HK-2 (cell line): ENCODE measurements around the gene WFDC5.
A peak's percentile ranks its signal among the peaks of the same experiment; 100 is the strongest.
"Not testable (repeated sequence)": the region's sequence is repeated elsewhere in the genome, so short reads cannot be mapped to it uniquely, and the experiment has no call there.

Source experiments
- DNase-seq: peaks from one replicate; pipeline ENCODE4 v3.0.0-alpha.2; 2018; ENCODE audit not compliant: unreplicated experiment

WFDC5 gene

DNA sequence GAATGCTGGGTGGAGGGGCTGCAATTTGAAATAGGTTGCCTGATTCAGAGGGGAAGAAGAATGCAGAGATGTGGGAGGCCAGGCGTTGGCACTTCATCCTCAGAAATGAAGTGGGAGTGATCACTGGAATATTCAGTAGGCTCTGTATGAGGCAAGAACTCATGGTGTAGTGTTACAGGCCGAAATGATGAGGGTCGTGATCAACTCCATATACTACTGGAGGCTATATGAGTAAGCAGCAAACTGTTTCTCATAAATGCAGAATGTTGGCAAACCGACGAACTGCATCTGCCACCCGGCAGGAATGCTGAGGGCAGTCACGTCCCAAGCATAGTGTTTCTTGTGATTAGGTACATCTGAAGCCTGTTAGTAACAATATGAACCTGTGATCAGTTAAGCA, 26.7 kb downstream of the WFDC5 start:
- DNase-seq: no peak

DNA sequence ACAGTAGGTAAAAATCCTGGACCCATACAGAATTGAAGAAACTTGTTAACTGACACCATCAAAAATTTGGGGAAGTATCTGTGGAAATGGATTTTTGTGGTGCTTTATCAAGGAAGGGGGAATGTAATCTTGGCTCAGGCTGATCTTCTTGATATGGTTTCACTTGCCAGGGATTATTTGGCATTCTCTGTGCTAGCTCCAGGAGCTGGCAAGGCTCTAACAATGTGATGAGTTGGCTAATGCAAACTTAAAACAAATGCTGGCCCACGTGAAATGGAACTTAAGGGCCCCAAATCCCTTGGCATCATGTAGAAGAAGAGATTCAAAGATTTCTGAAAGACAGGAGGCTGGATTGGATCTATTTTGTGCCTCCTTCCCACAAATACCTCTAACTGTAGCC, 27.2 kb downstream of the WFDC5 start:
- no peak for DNase-seq

DNA sequence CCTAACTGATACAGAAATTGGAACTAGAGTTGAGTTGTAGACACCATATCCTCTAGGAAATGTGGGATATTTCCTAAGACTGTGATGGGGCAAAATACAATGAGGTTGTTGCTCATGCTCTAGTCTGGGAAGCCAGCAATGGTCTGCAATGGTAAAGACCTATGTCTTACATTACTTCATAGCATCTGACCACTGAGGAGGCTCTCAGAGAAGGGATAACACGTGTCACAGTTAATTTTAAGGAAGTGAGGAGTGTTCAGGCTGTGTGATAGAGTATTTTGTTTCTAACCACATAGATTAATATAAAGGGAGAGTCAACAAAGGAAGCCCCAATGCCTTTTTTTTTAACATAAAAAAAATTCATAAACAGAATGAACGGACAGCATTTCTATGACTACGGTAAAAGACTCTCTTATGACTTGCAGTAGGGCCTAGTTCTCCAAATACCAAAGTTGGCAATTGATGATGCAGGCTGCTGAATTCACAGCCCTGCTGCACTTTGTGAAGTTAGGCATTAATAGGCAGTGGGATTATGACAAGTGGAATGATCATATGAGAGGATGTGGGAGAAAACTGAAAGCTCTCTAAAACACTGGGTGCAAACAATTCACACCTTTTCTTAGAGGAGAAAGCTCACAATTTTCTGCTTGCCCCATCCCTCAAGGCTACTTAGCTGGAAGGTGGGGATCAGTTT, 27.7 kb downstream of the WFDC5 start:
- DNase-seq: no peak

DNA sequence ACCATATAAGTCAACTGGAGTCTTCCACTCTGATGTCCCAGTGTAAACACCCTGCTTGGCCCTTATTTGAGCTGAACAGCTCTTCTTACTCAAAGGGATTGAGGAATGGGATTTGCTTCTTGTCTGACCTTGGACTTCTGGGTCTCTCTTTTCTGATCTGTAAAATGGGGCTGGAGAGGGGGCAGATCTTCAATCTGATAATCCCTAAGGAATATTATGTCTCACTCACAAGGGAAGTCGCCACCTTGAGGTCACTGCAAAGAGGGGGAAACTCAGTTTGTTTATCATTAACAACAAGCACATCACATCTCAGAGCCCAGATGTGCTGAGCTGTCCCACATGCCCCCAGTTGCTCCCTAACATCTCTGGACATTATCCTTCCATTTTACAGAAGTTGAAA, 29.1 kb downstream of the WFDC5 start:
- DNase-seq: no peak

DNA sequence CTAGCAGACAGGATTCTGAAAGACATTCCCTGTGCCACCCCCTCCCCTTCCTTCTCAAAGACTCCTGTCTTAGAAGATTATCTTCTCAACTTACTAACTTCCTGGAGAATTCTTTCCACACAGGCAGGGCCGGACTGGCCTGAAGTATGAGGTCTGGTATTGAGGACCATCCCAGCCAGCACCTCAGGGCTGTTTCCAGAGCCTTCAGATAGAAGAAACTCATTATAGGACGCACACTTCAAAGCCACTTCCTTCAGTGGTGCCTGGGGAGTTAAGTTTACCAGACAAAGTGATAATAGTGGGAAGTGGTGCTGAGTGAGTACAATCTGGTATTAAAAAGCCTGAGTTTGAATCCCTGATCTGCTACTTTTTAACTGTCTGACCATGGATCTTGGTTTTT, 29.7 kb downstream of the WFDC5 start:
- DNase-seq: no peak

DNA sequence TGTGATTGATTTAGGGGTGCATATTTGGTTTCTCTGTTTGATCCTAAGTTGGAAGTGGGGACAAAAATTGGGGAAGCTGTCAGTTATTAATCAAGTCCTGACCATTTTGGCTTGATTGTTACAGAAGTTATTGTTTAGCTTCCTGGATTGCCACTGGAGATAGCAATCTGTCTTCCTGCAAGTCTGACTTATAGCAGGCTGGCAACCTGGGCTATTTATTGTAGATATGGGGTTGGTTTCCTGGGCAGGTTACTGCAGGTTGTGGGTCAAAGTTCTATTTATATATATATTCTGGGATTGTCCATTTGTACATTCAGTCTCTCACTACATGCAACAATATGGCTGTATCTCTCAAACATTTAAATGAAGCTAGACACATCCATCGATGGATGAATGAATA, 31.8 kb downstream of the WFDC5 start:
- no peak for DNase-seq

DNA sequence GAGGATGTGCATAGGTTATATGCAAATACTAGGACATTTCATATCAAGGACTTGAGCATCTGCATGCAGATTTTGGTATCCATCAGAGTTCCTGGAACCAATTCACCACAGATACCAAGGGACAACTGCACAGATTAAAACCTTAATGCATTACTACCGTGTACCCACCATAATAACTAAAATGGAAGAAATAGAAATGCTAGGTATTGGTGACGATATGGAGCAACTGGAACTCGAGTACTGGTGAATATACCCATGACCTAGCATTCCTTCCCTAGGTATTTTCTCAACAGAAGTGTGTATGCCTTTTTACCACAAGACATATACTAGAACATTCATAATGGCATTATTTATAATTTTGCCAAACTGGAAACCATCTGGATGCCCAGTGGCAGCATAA, 32.5 kb downstream of the WFDC5 start:
- no peak for DNase-seq

DNA sequence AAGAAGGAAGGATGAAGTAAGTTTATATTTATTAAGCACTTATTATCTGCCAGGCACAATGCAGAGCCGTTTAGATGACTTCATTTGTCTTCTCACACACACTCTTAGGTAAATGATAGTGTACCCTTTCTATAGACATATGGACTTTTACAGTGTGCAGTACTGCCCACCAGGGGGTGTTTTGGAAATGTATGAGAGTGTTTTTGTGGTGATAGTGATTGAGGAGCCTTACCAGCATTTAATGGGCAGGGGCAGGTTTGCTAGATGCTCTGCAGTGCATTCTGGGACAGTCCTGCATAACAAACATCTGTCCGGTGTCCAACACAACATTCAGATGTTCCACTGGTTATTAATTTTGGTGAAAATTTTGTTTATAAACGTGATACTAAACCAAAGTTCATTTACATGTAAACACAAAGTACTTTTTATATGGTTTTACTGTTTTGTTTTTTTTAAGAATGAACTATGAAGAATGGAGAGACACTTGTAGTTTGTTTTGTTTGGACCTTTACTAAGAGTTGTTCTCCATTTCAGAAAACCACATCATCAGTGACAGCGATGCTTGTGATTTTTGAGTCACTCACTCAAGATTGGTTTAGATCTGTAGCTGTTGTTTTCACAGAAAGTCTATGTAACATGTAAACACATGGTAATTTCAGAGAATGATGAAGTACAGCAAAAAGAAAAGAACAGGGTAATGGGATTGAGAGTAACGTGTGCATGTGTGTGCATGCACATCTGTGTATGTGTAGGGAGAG, 33.9 kb downstream of the WFDC5 start:
- no peak for DNase-seq

DNA sequence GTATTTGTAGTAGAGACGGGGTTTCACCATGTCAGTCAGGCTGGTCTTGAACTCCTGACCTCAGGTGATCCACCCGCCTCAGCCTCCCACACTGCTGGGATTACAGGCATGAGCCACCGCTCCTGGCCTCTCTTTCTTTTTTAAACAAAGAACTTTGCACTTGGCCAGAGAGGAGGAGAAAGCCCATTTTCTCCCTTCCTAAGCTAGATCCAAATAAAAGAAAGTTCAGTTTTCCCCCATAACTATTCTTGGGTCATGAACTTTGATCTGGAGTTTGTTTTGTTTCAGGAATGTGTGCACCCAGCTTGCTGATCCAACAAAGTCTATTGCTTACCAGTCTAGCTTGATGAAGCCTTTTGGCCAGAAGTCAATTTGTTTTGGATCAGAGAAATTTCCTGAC, 37.4 kb downstream of the WFDC5 start:
- DNase-seq: no peak

DNA sequence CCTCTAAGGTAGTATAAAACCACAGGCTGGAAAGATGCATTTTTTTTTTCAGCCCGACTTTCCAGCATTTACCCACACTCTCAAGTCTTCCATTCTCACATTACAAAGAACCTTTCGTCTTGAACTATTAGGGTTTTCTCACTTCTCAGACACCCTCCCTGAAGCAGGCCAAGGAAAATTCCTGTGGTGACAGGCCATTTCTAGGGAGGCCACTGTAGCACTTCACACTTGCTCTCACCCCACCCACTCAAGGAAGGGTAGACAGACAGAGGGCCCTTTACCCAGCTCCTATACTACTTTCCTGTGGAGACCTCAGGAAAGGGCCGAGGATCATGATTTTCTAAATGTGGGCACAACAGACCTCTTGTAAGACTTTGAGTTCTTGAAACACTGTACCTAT, 41.8 kb downstream of the WFDC5 start:
- DNase-seq: no peak

DNA sequence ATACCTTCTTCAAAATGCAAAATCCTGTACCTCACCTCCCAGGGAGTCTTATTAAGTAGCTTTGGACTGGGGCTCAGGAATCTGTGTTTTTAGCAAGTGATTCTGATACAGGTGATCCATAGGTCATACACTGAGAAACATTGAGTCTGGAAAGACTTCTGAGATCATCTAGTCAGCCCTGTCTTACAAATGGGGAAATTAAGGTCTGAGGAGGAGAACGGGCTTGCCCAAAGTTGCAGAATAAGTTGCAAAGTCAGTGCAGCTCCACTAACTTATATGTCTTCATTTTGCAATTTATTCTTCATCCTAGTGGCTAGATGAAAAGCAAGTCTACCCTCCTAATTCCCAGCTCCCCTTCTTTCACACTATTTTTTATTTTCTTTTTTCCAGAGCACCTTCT, 42.9 kb downstream of the WFDC5 start:
- DNase-seq: no peak

DNA sequence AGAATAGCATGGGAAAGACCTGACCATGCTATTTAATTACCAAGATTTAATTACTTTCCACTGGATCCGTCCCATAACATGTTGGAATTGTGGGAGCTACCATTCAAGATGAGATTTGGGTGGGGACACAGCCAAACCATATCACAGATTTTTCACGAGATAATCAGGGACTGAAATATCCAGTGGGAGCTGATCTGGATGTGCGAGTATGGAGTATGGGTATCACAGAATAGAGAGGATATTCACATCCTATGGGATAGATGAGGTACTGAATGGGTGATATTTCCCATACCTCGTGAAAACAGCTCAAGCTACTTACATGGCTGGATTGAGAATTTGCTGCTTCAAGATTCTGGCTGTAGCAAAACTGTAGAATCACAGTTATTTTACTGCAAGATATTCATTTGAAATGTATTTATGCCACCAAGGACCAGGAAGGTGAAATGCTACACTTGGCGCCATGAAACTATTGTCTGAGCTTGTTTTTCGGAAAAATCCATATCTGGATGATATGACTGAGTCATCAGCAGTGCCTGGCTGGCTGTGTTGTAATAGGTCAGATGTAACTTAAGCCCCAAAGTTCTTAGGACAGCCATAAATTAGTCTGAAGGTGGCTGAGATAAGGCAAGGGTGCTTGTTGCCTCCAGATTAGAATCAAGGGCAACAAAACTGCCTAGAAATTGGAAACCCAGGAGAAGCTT, 43.9 kb downstream of the WFDC5 start:
- DNase-seq: no peak

DNA sequence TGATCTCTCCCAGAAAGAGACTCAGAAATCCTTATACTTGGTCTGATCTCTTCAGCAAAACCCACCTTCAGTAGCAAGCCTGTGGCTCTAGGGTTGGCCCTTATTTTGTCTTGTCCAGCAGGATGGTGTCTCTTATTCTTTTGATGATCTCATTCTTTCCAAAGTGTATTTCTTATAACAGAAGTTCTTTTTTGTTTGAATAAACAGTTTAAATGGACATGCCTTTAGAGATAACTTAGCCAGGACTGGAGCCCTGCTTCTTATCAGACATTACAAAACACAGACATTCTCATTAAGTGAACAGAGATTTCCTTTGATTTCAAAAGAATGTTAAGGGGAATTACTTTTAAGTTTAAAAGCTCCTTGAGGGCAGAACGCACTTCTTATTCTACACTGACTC, 45.7 kb downstream of the WFDC5 start:
- DNase-seq: no peak

DNA sequence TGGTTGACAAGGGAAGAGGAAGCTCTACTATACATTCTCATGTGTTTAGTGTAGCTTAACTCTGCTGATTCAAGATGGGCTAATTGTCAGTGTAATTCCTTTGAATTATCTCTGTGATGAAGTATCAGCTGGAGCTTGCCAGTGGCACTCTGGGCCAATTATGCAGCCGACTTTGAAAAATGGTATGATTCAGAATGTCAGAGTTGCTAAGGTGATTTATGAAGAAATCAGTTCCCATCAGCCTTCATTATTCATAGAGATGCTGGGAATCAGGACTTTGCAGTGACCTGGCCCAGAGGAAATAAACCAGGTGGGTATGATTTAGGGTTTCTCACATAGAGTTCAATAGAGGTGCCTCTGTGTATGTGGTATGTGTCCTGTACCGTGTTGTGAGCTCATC, 47.4 kb downstream of the WFDC5 start:
- no peak for DNase-seq

DNA sequence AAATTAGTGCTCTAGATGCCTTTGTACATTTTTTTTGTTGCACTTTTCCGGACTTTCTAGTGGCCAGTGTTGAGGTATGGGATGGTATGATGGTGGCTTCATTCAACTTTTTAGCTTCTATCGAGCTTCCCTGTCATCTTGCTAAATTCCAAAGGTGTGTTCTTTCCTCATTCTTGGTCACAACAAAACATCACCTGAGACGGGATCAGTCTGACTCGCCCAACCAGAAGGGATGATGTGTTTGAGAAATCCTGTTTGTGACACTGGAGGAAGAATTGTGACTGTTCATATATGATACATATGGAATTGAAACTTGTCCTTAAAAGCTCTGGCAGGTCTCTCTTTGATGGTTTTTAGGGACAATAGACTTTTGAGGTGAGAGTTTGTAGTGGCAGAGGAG, 47.9 kb downstream of the WFDC5 start:
- no peak for DNase-seq

DNA sequence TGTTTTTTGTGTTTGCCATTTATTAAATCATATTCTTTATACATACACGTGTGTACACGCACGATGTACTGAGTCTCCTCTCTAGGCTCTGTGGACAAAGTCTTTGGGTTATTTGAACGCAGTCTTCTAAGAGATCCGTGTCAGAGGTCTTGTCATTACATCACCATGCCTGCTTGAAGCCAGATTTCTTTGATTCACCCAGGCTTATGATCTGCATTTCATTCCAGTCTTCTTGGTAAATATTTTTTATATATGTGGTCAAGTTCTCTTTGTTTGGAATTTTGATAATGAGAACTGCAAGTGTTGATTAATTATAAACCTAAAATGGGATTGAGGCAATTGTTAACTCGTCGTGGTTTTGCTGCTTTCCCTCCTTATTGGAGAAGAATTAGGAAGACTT, 48.6 kb downstream of the WFDC5 start:
- no peak for DNase-seq

DNA sequence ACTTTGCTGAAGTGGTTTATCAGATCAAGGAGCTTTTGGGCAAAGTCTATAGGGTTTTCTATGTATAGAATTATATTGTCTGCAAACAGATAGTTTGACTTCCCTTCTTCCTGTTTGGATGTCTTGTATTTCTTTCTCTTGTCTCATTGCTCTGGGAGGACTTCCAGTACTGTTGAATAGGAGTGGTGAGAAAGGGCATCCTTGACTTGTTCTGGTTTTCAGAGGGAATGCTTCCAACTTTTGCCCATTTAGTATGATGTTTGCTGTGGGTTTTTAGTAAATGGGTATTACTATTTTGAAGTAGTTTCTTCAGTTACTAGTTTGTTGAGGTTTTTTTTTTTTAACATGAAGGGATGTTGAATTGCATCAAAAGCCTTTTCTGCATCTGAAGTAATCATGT, 50.2 kb downstream of the WFDC5 start:
- no peak for DNase-seq

DNA sequence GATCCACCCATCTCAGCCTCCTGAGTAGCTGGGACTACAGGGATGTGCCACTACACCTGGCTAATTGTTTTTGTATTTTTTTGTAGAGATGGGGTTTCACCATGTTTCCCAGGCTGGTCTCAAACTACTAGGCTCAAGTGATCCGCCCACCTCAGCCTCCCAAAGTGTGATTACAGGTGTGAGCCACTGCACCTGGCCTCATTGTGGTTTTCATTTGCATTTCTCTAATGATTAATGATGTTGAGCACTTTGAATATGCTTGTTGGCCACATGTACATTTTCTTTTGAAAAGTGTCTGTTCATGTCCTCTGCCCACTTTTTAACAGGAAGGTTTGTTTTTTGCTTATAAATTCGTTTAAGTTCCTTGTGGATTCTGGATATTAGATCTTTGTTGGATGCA, 51.9 kb downstream of the WFDC5 start:
- not testable (repeated sequence) for DNase-seq

DNA sequence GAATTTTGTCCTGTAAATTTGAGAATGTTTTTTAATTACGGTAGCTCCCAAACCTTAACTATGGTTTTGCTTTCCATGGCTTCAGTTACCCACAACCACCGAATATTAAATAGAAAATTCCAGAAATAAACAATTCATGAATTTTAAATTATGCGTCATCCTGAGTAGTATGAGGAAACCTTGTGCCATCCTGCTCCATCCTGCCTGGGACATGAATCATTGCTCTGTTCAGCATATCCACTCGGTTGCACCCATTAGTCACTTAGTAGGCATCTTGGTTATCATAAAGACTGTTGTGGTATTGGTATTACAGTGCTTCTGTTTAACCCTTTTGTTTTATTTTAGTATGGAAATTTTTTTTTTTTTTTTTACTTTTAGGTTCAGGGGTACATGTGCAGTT, 53.7 kb downstream of the WFDC5 start:
- DNase-seq: peak; percentile 34

DNA sequence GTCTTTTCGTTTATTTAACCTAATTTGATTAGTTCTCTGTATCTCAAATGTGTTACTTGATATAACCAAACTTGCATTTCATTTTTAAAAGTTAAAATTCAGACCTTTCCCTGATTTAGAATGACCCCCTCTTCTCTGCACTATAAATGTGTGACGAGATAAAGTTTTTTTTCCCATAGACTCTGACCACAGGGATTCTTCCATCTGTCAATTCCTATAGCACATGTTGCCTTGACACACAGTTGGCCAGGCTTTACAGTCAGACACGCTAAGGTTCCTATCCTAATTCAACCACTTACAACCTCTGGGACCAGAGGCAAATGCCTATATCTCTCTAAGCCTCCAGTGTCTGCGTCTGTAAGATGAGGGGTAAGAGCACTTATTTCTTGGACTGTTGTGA, 54.7 kb downstream of the WFDC5 start:
- no peak for DNase-seq
